ENCODE measurements around the gene MS4A4A.
"Not testable (repeated sequence)": the region's sequence is repeated elsewhere in the genome, so short reads cannot be mapped to it uniquely, and the experiment has no call there.

The MS4A4A gene

DNA sequence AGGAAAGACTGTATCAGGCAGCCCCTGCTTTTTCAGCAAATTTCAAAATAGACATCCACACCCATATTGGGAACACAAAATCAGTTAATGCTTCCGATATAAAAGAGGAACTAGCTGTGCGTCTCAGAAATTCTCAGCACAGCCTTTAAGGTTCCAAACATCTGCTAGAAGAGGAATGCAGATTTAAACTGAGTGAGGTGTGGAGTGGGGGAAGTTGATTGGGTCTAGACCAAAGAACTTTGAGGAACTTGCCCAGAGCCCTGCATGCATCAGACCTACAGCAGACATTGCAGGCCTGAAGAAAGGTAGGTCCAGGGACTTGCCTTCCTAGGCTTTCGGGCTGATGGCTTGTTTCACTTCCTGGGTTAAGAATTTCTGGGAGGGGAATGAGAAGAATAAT is at the start of gene MS4A4A:
Gene MS4A4A (plus strand): TSS at position 255 of the 400 bp plus-strand sequence. CDS start 10 bp downstream, at position 265.
- no peak for DNase-seq

DNA sequence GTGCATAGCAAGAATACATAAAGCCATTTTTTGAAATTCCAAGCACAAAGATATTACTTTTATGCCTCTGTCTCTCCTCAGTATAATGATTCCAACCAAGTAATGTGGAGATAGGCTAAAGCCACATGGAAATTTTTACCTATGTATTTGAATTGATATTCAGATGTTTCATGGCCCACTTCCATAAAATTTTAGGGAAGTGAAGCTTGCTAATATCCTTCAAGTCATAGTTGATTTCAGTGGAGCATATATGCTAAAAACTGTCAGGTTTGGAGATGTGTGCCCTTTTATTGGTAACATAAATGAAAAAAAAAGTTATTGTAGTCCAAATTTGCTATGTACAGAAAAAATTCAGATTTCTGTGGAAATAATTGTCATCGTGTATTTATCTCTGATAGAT is 49.8 kb upstream of the MS4A4A start:
- DNase-seq = no peak

DNA sequence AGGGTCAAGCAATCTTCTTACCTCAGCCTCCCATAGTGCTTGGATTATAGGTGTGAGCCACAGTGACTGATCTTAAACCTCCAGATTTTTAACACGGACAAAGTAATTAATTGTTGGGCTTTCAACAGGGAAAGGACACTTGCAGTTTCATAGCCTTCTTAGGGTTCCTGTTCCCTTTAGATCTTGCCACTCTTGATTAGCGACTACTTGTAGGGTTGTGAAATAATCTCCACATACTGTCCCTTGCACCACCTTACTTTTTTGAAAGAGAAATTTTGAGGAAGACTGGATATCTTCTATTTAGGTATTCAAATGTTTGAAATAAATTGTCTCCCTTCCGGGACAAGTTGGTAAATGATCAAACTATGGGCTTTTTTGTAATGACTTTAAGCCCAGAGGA is 45.1 kb upstream of the MS4A4A start:
- DNase-seq = no peak

DNA sequence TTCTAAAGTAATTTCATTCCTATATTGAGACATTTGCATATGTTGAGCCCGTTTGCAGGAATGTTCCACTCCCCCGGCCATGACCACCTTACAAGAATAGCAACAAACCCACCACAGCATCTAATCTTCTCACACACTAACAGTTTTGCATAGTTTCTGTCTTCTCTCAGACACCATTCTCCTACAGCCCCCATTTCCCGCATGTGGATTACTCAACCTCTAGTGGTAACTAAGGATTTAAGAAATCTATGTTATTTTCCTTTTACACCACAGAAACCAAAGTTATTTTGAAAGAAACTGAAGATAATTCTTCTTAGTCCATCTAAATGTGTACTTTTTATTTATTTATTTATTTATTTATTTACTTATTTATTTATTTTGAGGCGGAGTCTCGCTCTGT is 39.8 kb upstream of the MS4A4A start:
- no peak for DNase-seq

DNA sequence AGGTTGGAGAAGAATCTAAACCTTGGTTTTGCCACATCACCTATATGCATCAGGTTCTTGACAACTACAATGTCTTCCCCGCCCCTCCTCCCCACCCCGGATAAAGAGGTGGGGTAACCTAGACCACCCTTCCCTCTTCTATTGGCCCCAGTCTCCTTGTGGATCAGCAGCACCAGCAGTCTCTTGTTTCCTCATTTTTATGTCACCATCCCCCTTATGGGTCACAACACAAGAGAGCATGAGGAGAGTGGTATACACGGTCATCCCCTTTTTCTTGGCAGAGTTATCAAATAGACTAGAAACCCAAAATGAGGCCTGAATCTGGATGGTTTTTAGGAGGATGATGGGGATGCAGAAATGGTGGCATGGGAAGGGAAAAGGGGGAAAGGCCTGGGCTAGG is 38.7 kb upstream of the MS4A4A start:
- no peak for DNase-seq

DNA sequence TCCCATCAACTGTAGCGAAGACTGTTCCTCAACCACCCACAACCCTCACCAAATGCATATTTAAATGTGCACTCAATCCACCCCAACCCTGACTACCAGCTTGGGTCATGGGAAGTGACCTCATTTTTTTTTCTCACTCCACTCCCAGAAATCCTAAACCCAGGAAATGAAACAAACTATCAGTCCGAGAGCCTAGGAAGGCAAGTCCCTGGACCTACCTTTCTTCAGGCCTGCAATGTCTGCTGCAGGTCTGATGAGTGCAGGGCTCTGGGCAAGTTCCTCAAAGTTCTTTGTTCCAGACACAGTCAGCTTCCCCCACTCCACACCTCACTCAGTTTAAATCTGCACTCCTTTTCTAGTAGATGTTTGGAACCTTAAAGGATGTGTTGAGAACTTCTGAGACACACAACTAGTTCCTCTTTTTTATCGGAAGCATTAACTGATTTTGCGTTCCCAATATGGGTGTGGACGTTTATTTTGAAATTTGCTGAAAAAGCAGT is 37.7 kb upstream of the MS4A4A start, which contains the start of gene MS4A4E:
Gene MS4A4E (minus strand): TSS at position 398 of the 500 bp plus-strand sequence. CDS start 13,082 bp downstream, outside the sequence.
- DNase-seq = no peak

DNA sequence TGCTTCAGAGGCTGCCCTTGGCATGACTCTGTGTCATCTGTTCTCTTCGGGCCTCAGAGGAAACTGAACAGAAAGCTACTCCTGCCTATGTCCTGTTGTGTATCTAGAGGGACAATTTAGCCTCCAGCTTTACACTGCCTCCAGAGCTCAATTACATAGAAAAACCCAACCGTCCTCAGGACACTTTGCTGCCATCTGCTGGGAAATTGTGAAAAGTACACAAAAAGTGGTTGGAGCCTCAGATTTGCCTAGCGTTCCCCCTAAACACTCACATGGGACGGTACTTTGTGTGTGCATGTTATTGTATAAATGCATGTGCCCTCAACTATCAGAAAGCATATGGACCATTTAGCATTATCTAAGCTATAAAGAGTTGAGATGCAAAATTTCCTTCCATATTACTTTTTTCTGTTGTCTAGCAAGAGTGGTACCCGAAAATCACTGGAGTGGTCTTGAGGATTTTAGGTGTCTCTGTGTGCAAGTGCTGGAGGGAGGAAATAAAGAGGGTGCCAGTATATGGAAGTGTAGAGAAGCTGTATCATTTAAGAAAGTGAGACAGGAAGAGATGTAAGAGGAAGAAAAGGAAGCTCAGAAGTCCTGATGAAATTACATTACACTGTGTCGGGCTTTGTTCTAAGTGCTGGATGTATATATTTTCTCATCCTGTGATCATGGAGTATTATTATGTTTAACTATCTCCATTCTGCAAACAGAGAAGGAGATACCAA is 28.8 kb upstream of the MS4A4A start:
- peak in 1 of 2 donors; percentile 5 for DNase-seq

DNA sequence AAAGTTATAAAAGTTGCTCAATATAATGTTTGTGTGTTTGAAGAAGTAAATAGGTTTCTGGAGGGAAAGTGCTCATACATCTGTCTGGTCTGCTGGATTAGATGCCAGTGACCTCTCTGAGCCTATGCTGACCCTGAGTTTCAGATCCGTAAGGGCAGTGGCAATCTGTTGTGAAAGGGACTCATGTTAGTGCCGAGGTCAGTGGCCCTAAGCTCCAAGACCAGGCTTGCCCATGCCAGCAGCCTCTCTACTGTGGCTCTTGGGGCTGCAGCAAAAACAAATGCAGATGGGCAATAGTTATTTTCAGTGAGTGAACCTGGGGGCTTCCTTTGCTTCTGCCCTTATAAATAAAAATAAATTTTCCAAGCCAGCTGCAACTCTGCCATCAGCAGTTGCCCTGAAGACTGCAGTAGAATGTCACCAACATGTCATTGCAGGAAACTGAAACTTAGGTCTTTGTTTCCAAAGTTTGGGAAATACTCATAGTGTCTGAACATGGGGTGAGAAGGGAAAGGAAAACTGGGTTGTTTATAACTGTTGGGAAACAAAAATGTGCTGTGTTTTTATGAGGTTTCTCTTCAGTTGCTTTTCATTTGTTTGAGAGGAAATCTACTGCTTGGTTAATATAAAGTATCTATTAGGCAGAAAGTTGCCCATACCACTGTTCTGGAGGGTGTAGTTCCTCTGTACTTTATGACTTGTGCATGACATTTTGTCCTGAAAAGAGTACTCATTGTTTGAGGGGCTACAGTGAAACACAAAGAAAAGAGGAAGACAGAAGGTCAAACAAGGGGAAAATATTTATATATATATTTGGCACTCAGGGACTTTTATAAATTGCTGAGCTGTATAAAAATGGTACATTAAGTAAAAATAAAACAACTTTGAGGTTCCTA is 28.0 kb upstream of the MS4A4A start:
- no peak for DNase-seq

DNA sequence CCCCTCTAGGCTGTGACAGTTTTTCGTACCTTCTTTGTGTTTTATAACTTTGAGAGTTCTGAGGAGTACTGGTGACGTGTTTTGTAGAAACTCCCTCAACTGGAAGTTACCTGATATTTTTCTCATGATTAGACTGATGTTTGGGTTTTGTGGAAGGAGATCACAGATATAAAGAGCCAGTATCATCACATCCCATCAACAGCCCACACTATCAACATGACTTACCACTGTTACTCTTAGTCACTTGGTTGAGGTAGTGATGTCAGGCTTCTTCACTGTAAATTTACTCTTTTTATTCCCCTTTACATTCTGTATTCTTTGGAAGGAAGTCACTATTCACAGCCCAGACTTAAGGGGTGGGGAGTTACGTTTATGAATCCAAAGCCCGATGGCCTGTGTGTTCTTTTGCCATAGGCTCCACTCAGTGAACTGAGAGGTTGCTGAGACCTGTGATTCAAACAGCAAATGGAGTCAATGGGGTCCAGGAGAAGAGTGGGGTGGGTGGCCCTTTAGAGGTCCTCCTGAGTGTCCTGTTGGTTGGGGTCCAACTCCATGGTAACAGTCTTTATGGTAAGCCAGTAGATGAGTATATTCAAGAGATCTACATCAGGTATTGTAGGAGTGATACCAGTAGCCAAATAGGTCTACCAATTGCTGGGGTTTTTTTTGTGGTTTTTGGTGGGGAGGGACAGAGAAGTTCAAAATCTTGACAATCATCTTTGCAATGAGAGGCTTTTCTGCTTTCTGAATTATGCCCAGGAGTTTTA is 22.3 kb upstream of the MS4A4A start:
- DNase-seq = no peak

DNA sequence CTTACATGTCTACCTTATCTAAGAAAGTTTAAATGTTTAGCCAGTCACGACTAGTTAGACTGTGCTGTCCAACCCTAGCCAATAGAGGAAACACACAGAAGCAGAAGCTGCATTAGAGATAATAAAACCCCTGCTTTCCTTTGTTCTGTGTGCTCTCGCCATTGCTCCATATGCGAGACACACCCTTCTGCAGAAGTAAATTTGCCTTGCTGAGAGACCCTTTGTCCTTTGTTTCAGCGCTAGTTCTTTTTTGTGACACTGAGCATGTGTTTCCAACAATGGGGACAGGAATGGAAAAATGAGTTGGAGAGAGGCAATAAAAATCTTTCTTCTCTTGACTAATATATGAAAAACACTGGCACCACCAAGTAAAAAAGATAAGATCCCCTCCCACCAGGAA is 19.5 kb upstream of the MS4A4A start:
- no peak for DNase-seq

DNA sequence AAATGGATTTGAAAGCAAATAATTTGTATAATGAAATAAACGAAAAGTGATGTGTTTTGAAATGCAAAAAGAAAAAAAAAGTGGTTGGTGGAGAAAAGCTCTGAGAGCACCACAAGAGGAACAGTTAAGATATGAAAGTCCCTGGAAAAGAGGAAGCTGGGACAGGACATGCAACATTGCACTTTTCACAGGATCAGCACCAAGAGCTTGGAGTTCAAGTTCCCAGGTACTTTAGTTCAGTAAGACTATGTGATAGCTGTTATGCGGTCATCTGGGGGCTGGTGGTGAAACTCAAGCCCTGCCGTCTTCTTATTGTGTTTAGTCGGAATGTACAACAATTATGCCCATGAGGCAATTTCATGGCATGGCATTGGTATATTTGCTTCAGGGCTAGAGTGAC is 17.1 kb upstream of the MS4A4A start:
- no peak for DNase-seq

DNA sequence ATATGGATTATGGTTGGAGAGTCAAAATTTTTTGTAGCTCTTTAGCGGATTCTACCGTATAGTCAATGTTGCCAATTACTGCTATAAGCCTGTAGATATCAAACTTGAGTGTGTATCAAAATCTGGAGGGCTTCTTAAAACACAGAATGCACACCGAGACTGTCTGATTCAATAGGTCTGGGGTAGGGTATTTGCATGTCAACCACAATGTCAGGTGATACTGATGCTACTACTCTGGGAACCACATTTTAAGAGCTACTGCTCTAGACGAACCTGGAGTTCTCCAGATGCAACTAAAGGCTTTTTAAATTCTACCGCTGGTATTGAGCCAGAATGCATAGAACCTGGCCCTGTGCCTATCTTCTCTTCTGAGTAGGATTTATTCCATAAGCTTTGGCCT is 15.8 kb upstream of the MS4A4A start:
- DNase-seq = no peak

DNA sequence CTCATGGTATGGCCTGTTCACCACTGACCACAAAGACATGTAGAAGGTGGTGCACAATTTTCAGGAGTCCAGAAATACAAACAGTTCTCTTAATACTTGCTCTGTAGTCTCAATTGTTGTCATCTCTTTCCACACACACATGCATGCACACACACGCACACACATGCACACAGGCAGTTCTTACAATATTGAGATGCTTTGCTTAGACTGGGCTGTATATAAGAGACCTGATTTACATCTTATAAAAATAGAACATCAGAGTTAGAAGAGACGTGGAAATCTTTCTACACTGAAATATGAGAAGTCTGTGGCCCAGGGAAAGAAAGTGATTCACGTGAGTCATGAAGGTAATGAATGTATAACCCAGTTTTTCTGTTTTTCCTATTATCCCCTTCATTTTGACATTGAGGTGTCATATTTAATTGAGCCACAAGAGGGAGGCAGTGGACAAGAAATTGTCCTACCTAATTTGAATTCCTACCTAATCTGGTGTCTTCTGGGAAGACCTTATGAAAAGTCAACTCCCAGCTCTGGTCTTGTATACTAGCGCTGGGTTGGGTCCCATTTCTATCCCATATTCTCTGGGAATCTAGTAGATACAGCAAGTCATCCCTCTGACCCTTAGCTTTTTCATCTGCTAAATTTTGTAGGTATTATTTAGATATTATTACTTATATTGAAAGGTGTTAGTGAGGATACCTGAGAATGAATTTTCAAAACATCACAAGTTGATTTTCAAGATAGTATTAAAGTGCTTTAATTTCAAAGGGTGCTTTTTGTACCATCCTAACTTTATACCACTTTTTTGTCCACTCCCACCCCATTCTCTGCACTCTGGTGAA is 14.9 kb upstream of the MS4A4A start:
- DNase-seq = peak in 1 of 2 donors; percentile 14

DNA sequence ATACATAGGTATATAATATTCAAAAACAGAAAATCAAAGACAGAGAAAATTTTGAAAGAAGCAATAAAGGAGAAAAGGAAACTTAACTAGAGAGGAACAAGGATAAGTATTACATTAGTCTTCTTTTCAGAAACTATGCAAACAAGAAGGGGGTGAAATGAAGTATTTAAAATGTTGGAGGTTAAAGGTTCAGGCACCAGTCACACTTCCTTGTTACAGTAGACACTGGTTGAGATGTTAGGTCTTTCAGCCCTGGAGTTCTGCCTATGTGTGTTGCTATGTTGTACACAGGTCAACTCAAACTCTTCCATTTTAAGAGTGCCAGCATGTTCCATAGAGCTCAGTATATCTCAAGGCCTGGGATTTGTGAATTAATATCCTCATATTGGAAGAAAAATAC is 6.0 kb upstream of the MS4A4A start:
- DNase-seq = no peak

DNA sequence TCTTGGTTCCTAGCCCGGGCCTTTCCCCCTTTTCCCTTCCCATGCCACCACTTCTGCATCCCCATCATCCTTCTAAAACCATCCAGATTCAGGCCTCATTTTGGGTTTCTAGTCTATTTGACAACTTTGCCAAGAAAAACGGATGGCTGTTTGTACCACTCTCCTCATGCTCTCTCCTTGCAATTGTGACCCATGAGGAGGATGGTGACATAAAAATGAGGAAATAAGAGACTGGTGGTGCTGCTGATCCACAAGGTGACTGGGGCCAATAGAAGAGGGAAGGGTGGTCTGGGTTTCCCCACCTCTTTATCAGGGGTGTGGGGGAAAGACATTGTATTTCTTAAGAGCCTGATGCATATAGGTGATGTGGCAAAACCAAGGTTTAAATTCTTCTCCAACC is 1.0 kb downstream of the MS4A4A start:
- DNase-seq = no peak

DNA sequence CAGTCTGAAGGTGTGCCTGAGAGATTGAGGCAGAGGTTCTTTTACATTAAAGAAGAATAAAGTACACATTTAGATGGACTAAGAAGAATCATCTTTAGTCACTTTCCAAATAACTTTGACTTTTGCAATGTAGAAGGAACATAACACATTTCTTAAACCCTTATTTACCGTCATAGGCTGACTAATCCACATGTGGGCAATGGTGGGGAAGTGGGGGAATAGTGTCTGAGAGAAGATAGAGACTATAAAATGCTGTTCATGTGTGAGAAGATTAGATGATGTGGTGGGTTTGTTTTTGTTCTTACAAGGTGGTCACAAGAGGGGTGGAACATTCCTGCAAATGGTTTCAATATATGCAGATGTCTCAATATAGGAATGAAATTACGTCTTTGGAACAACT is 1.8 kb downstream of the MS4A4A start:
- no peak for DNase-seq

DNA sequence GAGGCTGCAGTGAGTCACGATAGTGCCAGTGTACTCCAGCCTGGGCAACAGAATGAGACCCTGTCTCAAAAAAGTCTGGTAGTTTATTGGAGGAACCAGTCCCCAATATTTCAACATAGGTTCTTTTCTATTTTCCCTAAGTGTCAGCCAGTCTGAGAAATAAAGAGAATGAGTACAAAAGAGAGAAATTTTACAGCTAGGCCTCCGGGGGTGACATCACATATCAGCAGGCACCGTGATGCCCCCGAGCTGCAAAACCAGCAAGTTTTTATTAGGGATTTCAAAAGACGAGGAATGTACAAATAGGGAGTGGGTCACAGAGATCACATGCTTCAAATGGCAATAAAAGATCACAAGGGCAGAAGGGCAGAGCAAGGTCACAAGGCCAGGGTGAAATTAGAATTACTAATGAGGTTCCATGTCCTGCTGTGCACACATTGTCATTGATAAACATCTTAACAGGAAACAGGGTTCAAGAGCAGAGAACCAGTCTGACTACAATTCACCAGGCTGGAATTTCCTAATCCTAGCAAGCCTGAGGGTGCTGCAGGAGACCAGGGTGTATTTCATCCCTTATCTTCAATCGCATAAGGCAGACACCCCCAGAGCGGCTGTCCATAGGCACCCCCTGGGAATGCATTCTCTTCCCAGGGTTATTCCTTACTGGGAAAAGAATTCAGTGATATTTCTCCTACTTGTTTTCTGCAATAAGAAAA is 5.1 kb downstream of the MS4A4A start:
- DNase-seq = not testable (repeated sequence)

DNA sequence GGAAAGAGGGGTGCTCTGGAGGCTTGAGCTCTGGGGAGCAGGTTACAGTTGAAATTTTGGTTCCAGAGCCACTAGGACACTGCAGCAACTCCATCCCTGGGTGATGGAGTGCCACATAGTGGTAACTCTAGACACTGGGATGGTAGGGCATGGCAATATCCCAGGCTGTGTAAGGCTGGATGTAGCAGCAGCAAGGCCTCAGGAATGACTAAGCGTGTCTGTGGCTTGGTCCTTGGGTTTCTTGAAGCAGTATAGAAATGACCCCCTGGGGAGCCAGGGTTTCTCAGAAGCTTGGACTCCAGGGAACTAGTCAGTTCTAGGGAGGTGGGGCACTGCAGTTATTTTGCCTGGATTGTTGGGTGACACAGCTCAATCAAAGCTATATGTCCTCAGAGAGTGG is 8.1 kb downstream of the MS4A4A start:
- DNase-seq = no peak

DNA sequence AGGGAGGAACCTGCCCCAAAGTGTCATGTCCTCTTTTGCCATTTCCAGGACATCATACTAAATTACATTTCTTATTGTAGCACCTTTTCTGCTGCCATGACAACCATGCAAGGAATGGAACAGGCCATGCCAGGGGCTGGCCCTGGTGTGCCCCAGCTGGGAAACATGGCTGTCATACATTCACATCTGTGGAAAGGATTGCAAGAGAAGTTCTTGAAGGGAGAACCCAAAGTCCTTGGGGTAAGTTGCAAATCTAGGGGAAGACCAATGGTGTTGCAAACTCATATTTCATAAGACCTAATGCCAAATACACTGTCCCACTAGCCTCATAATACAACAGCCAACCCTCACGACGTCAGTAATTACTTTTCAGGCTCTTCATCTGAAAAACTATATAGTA is 11.7 kb downstream of the MS4A4A start:
- no peak for DNase-seq

DNA sequence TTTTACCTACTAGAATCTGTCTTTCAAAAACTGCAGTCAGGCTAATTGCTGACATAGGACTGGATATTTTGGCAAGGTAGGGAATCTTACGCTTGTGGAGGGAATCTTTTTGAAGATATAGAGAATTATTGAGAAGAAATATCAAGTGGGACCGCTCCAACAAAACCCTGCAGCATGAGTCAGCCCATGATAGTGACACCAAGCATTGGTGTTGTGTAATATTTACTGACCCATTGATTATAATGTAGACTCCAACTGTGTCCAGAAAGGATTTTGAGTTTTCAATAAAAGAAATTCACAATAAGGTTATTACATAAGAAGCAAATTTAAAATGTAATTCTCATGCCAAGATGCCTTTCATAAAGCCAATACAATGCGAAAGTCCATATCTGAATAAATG is 20.7 kb downstream of the MS4A4A start:
- no peak for DNase-seq

DNA sequence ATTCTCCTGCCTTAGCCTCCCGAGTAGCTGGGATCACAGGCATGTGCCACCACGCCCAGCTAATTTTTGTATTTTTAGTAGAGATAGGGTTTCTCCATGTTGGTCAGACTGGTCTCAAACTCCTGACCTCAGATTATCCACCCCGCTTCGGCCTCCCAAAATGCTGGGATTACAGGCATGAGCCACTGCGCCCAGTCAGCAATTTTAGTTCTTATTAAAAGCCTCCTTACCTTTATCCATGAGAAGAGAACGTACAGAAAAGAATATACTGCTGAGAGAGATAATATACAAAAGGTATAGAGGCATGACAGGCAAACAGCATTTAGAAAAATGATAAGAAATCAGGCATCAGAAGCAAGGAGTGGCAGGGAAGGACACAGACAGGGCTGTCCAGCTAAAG is 21.4 kb downstream of the MS4A4A start:
- not testable (repeated sequence) for DNase-seq

Measured in activated CD4-positive, alpha-beta T cell treated with anti-CD3 and anti-CD28 coated beads for 4 hours (primary cell).